GM06990 (cell line): Measurements from ENCODE around the gene SARNP.

ENCODE experiments used
- DNase-seq: peaks from one replicate; pipeline ENCODE4 v3.0.0-alpha.2; 2011; ENCODE audit not compliant: insufficient read length; ENCODE audit errors: extremely low read depth
- H3K27me3 ChIP-seq: replicated peaks from 2 replicates; pipeline ENCODE4 v1.6.0; 2011; ENCODE audit warnings: low read length; ENCODE audit not compliant: control insufficient read depth, insufficient read depth
- H3K36me3 ChIP-seq: 2 replicates; pipeline ENCODE4 v1.5.1; 2011; ENCODE audit warnings: low read length; ENCODE audit not compliant: control insufficient read depth, insufficient read depth
- H3K4me3 ChIP-seq: replicated peaks from 2 replicates; pipeline ENCODE4 v1.5.1; 2011; ENCODE audit warnings: low read depth, mild to moderate bottlenecking, control low read depth, low read length
- CTCF ChIP-seq: IDR thresholded peaks from 2 replicates; pipeline ENCODE4 v1.5.1; 2011; ENCODE audit warnings: low read length, control low read depth, mild to moderate bottlenecking, inconsistent platforms; ENCODE audit not compliant: insufficient read depth, poor library complexity, severe bottlenecking

SARNP gene

GRCh38 chr12:55738123-55739024 lies 79.2 kb downstream of the SARNP start:
- peak; percentile 67 for DNase-seq
- TF ChIP-seq CTCF = peak; percentile 68
- no peaks in the 10 kb centered on the region for H3K27me3 ChIP-seq
- H3K36me3 ChIP-seq = no peaks in the 10 kb centered on the region
- peak overlapping the region; percentile 81 for H3K4me3 ChIP-seq

- no peaks in the 10 kb centered on the region for H3K36me3 ChIP-seq
- DNase-seq = no peak
- peak overlapping the region; percentile 81 for H3K4me3 ChIP-seq
- no peaks in the 10 kb centered on the region for H3K27me3 ChIP-seq
- no peak for TF ChIP-seq CTCF
Measured at GRCh38 chr12:55737581-55738122, 79.9 kb downstream of the SARNP start.

- TF ChIP-seq CTCF = peak; percentile 89
- Histone ChIP-seq H3K27me3 (no peaks in the 10 kb centered on the region), H3K36me3 (no peaks in the 10 kb centered on the region), H3K4me3 (no peak overlapping the region)
- DNase-seq = no peak
Measured at GRCh38 chr12:55736780-55737580, 80.5 kb downstream of the SARNP start.

- no peak for DNase-seq
- TF ChIP-seq CTCF = no peak
- H3K27me3 ChIP-seq = no peaks in the 10 kb centered on the region
- no peak overlapping the region for H3K4me3 ChIP-seq
- no peaks in the 10 kb centered on the region for H3K36me3 ChIP-seq
Measured at GRCh38 chr12:55736076-55736475, 81.4 kb downstream of the SARNP start.

GRCh38 chr12:55734595-55734994 lies 82.9 kb downstream of the SARNP start:
- DNase-seq = no peak
- no peak overlapping the region for H3K4me3 ChIP-seq
- TF ChIP-seq CTCF = no peak
- H3K27me3 ChIP-seq = no peaks in the 10 kb centered on the region
- H3K36me3 ChIP-seq = no peaks in the 10 kb centered on the region
